GM19372 (cell line): Measurements from ENCODE around the gene DPF1.
"Not testable (repeated sequence)": the region's sequence is repeated elsewhere in the genome, so short reads cannot be mapped to it uniquely, and the experiment has no call there.

Source experiments
- ATAC-seq: cut with Tn5 transposase; IDR thresholded peaks from one replicate; pipeline ENCODE4 v1.9.1; 2021; ENCODE audit warnings: mild to moderate bottlenecking, low read depth, moderate library complexity; ENCODE audit not compliant: unreplicated experiment

Gene DPF1

DNA sequence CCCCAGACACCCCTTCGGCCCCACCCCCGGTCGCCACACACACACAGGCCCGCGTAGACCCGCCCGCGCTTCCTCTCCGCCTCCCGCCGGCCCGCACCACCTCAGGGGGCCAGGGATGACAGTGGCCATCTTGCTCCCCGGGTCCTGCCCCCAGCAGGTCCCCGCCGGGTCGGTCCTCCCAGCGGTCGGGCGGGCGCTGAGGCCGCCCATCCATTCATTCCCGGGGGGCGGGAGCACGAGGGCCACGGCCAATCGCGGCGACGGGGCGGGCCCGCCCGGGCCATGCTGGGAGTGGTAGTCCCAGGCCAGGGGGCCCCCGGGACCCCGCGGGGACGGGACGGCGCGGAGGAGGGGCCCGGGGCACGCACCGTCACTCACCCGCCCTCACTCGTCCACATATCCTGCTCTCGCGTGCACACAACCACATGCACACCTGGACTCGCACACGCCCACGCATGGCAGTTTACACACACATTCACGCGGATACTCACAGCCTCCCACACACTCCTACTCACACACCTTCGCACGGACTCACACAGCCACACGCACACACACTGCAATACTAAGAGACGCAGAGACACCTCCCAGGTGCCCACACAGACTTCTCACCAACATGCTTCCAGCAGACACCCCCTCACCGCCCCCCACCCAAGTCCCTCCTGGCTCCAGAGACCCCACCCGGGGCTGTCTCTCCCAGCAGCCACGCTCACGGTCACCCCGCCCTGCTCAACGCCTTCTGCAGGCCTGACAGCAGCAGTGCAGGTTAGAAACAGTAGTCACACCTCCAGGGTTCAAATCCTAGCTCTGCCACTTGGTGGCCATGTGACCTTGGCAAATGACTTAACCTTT is at the start of gene DPF1:
DPF1 (minus strand) TSS at position 209 of the 849 bp plus-strand sequence; CDS start at position 129, 80 bp downstream.
- peak; percentile 83 for ATAC-seq

- ATAC-seq, result no peak
Observed at GRCh38 chr19:38273499-38273898, 49.5 kb upstream of the DPF1 start.

DNA sequence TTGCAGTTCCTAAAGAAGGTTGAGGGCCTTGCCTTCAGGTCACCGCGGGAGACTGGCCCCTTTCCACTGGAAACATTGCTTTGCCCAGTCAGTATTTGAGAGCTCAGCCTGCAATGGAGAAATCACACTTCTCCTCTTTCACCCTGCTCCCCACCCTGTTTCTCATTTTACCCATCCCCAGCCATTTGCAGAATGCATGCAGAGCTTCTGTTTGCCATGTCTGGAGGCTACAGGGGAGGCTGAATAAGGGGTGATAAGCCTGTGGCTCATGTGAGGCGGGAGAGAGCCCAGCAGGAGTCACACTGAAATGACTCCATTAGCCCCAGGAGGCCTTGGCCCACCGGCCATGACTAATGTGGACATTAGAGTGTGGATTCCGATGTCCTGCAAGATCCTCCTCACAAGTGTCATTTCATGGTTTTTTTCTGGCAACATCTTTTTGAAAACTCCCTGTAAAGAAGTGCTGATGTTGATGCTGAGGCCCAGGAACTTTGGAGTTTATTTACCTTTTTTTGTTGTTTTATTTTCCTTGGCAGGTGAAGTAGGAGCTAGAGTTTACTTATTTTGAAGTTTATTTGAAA is 46.7 kb upstream of the DPF1 start:
- no peak for ATAC-seq

DNA sequence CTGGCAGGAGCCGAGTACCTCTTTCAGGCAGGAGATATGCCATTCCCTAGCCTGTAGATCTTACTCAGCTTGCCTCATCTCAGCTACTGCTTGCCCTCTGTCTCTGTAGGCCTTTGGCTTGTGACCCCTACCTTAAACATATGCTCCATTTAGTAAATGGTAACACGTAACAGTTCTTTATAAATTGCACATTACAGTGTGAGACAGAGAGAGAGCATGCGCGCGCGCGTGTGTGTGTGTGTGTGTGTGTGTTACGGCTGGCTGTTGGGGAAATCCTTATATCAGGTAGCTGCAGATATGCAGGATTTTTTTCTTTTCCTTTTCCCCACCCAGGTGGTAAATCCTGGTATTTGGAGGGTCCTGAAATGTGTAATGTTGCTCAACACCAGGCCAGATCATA is 44.5 kb upstream of the DPF1 start:
- no peak for ATAC-seq

- ATAC-seq, result no peak
Observed at GRCh38 chr19:38267761-38268483, 43.9 kb upstream of the DPF1 start.

GRCh38 chr19:38266981-38267597 is 43.1 kb upstream of the DPF1 start:
- no peak for ATAC-seq

DNA sequence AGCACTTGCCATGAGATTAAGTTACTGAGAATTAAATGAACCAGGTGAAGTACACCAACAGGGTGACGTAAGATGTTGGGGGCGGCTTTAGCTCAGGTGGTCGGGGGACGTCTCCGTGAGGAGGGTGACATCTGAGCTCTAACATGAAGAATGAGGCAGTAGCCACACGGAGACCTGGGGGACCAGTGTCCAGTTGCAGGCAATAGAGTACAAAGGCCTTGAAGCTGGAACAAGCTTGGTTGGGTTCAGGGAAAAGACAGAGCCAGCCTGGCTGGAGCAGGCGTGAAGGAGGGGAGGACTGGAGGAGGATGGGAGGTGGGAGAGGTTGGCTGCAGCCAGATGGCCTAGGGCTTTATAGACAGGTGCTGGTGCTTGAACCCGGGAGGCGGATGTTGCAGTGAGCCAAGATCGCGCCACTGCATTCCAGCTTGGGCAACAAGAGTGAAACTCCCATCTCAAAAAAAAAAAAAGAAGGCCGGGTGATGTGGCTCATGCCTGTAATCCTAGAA is 42.0 kb upstream of the DPF1 start:
- no peak for ATAC-seq

GRCh38 chr19:38265213-38265861 is 41.3 kb upstream of the DPF1 start:
- no peak for ATAC-seq

DNA sequence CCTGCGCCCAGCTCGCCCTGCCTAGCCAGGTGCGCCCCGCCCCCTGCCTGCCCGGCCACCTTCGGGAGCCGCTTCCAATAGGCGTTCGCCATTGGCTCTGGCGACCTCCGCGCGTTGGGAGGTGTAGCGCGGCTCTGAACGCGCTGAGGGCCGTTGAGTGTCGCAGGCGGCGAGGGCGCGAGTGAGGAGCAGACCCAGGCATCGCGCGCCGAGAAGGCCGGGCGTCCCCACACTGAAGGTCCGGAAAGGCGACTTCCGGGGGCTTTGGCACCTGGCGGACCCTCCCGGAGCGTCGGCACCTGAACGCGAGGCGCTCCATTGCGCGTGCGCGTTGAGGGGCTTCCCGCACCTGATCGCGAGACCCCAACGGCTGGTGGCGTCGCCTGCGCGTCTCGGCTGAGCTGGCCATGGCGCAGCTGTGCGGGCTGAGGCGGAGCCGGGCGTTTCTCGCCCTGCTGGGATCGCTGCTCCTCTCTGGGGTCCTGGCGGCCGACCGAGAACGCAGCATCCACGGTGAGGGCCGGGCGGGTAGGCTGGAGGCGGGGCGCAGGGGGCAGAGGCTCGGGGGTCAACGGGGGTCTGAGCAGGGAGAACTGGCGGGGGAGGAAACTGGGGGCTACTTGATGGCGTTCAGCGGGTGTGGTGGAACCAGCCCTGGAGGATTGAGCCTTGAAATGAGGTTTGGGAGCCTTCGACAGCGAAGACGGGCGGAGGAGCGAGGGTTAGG is 40.6 kb upstream of the DPF1 start, which contains the start of gene SPINT2:
SPINT2 (plus strand) TSS at position 88 of the 727 bp plus-strand sequence; CDS start at position 408, 320 bp downstream.
- ATAC-seq, result peak; percentile 24

- peak; percentile 64 for ATAC-seq
Observed at GRCh38 chr19:38263689-38264485, 39.9 kb upstream of the DPF1 start.

GRCh38 chr19:38262585-38263268 is 38.7 kb upstream of the DPF1 start:
- ATAC-seq, result no peak

DNA sequence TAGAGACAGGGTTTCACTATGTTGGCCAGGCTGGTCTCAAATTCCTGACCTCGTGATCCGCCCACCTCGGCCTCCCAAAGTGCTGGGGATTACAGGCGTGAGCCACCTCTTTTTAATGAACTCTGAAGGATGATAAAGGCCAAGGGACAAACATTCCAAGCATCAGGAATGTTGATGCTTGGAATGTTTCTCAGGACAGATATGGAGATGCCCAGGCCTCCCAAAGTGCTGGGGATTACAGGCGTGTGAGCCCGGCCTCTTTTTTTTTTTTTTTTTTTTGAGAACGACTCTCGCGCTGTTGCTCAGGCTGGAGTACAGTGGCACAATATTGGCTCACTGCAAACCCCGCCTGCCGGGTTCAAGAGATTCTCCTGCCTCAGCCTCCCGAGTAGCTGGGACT is 37.9 kb upstream of the DPF1 start:
- not testable (repeated sequence) for ATAC-seq

GRCh38 chr19:38255383-38256014 is 31.5 kb upstream of the DPF1 start:
- no peak for ATAC-seq

DNA sequence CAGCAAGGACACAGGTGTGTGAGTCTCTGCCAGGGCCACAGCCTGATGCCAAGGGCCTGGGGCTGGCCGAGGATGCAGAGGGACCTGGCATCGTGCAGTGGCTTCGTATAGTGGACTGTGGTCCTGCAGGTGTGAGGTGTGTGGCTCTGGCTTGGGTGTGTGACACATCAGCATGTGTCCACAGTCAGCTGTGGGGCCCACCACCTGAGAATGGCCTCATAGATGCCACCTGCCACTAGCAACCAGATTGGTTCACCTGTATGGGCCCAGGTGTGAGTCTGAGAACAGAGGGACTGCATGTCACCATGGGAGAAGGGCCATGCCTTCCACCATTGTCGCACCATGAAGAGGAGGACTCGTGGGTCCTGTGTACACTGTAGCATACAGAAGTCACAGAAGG is 29.8 kb upstream of the DPF1 start:
- no peak for ATAC-seq

DNA sequence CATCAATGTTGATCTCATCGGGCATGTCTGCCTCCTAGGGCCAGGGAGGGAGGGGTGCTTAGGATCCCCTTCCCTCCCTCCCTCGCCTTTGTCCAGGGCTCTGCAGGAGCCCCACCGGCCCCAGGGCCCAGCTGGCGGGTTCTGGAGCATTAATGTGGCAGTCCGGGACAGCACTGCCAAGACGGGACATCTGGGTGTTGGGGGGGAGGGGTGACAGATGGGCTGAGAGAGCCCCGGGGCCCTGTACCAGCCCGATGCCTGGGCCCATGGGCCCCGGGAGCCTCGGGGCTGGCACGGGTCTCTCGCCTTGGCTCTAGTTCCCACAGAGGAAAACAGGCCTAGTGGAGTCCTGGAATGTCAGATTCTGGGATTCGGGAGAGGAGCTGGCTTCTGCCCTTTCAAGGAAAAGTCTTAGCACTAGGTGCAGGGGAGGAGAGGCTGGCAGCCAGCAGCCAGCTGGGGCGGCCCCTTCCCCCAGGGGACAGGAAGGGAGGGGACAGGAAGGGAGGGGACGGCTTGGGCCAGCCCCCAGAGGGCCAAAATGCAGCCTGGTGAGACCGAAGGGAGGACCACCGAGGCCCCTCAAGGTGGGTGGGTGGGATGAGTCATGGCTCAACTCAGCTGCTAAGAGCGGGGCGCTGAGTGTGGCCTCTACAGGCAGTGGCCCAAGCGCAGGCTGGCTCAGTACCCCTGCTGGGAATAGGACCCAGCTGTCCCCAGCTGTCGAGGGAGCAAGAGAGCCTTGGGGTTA is 29.1 kb upstream of the DPF1 start:
- no peak for ATAC-seq

GRCh38 chr19:38252385-38252784 is 28.4 kb upstream of the DPF1 start:
- ATAC-seq, result no peak

DNA sequence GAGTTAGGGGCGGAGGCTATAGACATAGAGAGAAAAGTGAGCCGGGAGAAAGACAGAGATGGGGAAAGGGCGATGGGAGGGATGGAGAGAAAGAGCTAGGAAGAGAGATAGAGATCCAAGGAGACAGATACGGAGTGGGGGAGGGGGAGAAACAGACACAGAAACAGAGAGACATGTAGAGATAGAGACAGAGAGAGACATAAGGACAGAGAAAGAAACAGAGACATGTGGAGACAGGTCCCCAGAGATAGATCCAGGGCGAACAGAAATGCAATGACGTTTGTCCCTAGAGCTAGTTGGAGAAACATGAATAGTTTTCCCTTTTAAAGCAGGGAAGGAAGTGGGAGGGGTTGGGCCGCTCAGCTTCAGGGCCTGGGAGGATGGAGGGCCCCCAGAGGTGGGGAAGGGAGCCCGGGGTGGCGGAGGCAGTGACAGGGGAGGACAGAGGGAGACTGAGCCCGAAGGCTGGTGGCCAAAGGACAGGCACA is 27.6 kb upstream of the DPF1 start:
- ATAC-seq, result no peak
